Activated T-cell treated with anti-CD3 and anti-CD28 coated beads, Interleukin-2, amount 50 U/mL, for 1 hour (primary cell): Measurements from ENCODE around the gene PCBD1.
A peak's percentile ranks its signal among the peaks of the same experiment; 100 is the strongest.
"Not testable (repeated sequence)": the region's sequence is repeated elsewhere in the genome, so short reads cannot be mapped to it uniquely, and the experiment has no call there.

Experiments
- DNase-seq: peaks from one replicate; pipeline ENCODE4 v3.0.0-alpha.2; 2020

Gene PCBD1

DNA sequence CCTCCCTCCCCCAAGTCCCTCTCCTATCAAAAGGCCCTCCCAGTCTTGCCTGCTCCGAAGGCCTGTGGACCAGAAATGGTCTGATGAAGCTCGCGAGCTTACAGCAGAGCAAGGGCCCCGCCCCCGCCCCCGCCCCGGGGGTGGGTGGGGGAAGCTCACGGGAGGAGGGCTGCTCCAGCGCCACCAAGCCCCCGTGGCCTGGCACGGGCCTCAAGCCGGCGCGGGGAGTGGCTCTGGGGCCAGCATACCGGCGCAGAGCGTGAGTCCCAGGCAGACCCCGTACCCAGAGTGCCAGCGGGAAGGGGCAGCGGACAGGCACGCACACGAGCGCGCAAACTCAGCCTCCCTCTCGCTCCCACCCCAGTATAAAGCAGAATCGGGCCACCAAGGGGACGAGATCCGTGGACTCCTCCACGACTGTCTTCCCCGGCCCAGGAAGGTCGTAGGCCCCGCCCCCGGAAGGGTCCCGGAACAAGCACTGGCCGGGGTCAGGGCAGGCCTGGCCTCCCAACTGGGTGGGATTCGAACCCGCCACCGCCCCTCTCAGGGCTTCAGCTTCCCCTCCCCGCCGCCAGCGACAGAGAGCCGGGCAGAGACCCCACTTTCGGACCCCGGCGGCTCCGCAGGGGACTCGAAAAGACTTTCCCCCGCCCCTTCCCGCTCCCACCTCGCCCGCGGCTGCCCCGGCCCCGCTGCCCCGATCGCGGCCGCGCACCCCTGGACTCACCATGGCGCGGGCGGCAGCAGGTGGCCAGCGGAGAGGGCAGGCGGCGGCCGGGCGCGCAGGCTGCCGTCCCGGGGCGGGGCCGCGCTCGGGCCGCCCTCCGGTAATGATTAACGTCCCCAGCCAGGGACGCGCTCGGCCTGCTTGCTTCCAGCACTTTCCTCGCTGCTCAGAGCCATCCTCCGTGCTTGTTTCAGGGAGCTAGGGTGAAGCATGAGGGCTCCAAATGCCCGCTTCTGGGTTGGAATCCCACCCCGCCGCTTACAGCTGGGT, at the start of gene PCBD1:
TSS of gene PCBD1 (minus strand) at position 762 of the 997 bp plus-strand sequence. CDS start at position 730, 32 bp downstream.
- peak; percentile 79 for DNase-seq

DNA sequence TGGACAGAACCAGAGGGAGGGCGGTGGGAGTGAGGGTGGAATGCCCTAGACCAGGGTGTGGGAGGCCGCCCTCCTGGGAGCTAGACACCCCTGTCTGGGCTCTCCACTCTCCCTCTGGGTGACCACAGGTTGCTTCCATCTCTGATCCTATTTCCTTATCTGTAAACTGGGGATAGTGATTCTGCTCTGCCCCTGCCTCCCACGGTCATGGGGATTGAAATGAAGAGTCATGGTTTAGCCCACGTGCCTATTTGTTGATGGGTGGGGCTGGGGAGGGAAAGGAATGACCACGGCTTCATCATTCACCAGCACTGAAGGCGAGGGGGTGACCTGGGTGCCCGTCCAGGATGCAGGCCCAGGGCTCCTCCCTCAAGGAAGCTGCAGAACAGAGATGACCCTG, 49.3 kb upstream of the PCBD1 start:
- DNase-seq: no peak

DNA sequence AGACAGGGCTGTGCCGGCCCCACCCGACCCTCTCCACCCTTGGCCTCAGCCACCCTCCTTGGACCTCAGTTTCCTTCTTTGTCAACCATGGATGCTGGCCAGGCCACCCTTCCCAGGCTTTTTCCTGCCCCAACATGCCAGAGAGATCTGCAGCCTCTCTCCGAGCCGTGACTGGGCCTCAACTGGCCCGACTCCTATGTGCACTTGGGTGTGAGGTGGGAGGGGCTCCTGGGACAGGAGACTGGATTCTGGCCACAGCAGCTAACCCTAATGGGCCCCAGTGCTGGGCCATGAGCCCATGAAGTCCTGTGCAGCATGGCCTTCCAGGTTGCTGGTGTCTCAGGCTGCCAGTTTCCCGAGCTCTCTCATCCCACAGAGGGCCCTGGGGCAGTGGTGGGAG, 47.7 kb upstream of the PCBD1 start:
- DNase-seq: no peak

DNA sequence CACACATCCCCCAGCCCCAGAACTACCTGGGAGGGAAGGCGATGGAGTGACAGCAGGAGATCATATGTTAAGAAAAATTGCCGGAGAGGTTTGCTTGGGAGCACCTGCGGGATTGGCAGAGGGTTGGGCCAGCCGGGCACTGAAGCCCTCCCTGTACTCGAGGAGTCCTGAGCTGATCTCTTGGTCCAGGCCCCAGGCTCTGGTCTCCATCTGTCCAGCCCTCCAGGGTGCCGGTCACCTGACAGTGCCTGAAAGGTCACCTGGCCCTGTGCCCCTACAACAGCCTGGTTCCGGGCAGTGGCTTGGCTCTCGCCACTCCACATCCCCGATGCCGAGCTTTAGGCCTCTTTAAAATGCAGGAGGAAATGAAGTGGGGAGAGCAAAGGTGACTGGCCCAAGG, 47.3 kb upstream of the PCBD1 start:
- no peak for DNase-seq

DNA sequence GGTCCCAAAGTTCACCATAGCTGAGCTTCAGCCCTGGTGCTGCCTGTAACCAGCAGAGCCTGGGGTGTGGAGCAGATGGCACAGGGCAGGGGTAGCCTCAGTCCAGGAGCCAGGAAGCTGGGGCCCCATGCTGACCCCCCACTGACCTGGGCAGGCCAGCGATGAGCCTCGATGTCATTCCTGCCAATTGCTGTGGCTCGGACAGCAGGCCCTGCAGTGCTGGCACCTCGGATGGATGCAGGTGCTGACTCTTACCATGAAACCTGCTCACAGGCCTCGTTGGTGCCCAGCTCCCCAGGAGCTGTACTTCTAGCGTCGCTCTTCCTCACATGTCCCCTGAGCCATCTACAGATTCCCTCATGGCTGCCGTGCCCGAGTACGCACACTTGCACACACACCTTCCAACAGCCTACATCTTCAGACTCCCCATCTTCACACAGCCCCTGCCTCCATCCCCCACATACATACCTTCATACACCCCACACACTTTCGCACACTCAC, 46.8 kb upstream of the PCBD1 start:
- DNase-seq: no peak

DNA sequence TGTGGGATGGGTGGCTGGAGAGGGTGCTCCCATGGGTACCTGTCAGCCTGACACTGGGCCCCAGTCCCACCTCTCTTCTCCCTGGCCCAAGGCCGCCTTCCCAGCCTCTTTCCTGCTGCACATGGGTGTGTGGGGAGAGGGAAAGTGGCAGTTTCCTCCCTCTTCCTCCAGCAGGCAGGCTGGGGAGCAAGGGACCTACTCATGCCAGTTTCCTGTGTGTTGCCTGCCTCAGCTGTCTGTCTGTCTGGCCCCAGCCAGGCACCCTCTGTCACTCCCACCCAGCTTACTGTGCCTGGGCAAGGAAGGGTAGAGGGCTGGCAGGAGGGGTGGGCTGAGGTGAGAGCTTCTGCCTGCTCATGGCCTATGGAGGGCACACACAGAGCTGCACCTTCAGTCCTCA, 46.3 kb upstream of the PCBD1 start:
- no peak for DNase-seq

DNA sequence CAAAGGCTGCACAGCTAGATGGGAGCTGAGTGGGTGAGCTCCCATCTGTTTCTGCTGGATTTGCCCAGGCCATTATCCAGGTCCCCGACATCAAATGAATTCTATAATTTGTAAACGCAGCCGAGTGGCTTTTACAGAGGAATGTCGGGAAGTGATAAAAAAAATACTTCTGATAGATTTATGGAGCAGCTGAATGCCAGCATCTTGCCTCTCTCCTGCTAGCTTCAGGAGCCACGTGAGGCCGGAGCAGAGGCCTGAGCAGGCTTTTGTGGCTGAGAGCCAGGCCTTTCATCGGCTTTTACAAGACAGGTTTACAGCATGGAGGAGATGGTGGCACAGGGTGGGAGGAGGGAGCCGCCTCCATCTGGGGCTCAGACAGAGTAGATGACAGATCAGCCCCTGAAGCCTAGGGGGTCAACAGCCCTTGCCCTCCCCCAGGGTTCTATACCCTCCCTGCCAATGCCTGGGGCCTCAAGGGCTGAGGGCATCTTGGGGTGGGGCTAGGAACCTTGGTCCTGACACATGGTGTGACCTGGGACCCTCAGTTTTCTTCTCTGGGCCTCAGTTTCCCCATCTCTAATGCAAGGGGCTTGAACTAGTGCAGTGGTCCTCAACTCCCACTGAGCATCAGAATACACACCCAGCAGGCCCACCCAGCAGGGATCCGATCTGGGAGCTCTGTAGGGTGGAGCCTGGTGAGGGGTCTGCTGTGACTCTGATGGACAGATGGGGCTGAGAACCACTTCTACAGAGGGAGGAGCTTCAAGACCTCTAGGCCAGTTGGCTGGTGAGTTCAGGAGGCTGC, 44.2 kb upstream of the PCBD1 start:
- no peak for DNase-seq

DNA sequence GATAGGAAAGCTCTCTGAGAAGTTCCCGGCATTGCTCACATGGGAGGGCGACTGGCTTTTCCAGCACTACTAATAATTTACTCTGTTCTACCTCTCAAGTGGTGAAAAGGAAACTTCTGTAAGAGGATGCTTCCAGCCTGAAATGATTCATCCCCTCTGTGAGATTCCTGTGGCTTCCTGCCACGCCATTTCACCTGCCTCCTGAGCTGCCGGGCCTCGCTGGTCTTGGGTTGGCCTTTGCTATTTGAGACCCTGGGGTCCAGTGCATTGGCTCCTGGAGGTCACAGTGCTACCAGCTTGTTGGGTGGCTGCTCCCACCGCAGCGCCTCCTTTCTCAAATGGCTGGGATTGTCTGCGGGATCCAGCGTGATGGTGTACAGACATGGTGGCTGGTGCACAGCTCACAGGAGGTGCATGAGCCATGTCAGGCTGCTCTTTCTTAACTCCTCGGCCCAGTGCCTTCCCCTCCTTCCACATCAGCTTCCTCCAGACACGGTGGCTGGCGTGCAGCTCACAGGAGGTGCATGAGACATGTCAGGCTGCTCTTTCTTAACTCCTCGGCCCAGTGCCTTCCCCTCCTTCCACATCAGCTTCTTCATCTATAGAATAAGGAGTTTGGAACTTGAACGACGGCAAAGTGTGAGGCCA, 42.9 kb upstream of the PCBD1 start:
- DNase-seq: no peak

DNA sequence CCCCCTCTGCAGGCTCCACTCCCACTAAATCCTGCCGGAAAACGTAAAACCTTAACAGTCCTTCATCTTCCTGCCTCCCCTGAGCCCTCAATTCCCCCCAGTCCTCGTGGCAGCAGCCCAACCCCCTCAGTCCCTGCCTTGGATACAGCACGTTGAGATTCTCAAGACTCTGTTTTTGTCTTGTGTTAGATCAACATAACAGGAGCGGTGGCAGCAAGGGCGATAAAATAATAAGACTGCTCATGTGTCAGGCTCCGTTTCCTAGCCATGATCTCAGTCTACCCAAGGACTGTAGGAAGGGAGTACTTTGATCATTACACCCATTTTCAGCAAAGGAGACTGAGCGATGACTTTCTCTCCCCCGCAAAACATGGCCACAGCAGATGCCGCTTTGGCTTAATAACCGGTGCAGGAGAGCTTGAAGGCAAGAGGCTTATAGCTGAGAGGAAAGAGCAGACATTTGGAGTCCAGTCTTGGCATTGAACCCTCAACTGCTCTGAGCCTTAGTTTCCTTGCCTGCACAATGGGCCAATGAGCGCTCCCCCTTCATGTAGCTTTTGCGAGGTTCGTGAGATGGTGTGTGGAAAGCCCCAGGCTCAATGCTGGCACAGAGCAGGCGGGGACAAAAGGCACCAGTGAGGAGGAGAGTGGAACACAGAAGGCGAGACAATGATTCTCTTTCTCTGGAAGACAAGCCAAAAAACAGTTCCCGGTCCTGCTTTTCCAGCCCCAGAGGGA, 42.1 kb upstream of the PCBD1 start:
- no peak for DNase-seq

DNA sequence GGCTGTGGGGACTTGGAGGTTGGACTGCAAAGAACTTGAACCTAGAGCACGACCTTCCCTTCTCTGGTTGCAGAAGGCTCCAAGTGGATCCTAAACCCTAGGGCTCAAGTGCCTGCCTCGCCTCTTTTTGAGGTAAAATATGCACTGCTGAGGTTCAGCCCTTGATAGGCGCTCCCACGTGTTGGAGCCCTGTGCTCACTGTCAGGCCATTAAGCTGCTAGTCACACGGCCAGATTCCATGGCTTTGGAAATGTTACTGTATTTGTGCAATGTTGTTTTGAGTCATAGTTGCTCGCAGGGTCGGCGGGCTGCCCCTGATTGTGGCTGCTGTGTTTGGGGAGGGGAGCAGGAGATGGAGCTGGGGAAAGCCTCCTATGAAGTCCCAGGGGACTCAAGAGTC, 39.8 kb upstream of the PCBD1 start:
- DNase-seq: no peak

DNA sequence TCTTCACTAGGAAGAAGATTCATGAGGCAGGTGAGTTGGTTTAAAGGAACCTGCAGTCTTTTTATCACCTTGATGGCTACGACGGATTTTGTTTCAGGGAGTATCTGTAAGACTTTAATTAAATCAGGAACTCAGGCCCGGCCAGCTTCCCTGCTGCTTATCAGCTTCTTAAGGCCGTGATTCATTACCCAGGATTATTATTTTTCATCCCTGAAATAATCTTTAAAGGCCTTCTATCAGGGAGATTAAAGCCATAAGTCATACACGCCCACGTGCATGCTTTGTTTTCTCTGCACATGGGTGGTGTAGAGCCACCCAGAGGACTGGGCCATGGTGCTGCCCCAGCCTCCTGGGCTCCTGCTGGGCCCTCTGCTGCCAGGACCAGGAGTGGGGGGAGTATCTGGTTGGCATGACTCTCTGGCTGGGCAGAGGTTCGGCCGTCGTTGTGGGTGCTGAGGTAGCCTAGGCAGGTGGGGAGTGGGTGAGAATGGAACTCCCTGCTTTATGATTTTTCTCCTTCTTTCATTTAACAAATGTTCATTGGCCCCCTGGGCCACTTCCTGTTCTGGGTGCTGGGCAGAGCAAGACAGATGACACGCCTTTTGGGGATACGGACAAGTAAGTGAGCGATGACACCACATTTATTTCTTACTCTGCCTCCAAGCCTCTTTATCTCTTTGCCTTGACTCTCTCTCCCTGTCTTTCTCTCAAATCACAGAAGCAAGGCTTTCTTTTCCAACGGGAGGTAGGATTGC, 39.0 kb upstream of the PCBD1 start:
- no peak for DNase-seq

DNA sequence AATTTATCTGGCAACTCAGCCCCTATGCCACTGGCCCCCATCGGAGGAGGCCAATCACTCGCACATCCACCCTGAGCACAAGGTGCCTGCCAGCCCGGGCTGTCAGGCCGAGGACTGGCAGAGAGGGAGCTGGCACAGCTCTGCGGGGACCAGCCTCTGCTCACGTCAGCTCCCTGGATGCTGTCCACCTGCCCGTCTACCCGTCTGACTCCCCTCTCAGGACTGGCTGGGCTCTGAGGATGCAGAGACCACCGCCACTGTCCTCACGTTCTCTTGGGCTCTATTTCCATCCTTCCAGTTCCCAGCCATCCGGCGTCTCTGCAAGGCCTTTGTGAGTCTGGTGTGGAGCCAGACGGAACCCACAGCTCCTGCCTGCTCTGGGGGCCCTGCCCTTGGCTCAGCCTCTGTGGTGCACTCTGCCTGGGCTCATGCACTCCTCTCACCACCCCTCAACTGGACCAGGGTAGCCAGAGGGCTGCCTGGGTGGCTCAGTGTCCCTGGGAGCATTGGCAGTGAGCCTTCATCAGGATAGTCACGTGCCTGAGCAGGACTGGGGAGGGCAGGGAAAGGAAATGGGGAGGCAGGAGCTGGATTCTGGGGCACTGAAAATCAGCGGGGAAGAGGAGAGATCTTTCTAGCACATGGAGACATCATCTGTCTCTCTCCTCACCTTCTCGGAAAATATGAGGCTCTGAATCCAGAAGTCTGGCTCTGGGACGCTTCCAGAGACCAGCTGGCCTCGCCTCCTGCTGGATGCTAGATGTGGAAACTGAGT, 38.0 kb upstream of the PCBD1 start:
- DNase-seq: no peak

DNA sequence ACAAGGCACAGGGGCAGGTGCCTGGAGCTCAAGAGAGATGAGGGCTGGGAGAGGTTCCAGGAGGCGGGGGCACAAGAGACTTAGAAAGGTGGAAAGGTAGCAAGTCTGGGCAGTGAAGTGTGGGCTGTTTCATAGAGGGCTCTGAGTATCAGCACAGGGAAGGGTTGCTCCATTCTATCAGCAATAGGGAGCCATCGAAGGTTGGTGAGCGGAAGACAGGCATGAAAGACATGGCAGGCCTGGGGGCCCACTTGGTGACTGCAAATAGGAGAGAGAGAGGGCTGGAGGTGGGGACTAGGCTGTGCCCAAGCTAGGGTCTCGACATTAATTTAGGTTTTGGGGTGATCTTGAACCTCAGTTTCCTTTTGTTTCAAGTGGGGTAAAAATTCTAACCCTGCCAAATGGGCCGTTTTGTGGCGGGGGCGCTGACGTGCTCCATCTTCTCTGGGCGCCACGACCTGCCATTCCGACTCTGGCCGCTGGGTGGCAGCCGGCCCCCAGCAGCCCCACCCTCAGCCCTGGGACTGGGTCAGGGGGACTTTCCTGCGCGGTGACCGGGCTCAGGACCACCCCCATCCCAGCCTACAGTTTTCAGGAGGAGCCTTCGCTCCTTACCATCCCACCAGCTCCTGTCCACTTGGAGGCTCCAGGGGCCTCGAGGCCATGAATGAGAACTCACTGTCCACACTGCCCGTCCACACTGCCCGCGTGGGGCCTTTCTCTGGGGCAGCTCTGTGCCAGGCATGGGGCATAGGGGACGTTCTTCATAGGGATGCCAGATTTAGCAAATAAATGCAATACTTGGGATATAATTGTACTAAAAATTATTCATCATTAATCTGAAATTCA, 37.2 kb upstream of the PCBD1 start:
- DNase-seq: peak; percentile 62

DNA sequence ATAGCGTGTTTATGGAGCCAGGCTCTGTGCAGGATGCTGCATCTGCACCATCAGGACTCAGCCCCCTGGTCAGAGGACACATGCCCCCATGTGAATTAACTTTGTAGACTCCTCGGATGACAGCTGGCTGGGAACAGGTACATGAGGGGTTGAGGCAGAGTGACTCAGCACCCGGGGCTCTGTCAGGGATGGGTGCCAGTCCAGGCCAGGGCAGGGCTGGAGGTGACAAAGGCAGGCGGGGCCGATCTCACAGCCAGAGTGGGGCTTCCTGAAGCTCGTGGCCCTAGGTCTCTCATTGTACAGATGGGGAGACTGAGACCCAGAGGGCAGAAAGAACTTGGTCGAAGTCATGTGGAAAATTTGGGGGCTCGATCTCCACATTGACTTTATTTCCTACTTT, 35.3 kb upstream of the PCBD1 start:
- no peak for DNase-seq

DNA sequence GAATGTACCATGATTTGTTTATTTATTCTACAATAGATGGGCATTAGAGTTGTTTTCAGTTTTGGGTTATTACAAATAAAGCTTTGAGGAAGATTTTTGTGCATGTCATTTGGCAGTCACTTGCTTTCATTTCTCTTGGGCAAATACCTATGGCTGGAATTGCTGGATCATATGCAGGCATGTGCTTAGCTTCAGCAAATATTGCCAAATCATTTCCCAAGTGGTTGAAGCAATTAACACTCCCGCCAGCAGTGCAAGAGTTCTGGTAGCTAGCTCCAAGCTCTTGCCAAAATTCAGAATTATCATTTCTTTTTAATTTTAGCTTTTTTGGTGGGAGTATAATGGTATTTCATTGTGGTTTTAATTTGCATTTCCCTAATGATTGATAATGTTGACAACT, 32.9 kb upstream of the PCBD1 start:
- no peak for DNase-seq

DNA sequence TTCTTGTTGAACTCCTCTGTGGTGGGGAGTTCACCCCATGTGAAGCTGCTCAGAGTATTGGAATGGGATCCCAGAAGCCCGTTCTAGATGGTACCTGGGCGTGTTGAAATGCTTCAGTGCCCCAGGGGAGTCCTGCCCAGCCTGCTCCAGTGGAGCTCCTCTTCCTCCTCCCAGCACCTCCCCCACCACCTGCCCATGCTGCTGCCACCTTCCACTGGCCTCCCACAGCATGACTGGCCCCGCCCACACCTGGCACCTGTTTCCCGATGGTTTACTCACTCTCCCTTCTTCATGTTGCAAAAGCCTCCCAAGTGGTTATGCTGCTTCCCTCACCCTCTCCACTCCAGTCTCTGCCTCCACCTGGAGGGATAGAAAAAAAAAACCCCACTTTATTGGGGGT, 32.2 kb upstream of the PCBD1 start:
- DNase-seq: no peak

DNA sequence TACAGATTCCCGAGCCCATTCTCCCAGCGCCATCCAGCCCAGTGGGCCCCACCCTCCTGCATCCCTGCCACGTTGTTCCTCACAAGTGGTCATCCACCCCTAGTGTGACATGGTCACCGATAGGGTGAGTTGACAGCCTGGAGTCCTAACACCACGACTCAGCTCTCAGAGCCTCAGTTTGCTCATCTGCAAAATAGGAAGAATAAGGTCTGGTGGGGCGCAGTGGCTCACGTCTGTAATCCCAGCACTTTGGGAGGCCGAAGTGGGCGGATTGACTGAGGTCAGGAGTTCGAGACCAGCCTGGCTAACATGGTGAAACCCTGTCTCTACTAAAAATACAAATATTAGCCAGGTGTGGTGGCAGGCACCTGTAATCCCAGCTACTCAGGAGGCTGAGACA, 31.5 kb upstream of the PCBD1 start:
- DNase-seq: not testable (repeated sequence)

DNA sequence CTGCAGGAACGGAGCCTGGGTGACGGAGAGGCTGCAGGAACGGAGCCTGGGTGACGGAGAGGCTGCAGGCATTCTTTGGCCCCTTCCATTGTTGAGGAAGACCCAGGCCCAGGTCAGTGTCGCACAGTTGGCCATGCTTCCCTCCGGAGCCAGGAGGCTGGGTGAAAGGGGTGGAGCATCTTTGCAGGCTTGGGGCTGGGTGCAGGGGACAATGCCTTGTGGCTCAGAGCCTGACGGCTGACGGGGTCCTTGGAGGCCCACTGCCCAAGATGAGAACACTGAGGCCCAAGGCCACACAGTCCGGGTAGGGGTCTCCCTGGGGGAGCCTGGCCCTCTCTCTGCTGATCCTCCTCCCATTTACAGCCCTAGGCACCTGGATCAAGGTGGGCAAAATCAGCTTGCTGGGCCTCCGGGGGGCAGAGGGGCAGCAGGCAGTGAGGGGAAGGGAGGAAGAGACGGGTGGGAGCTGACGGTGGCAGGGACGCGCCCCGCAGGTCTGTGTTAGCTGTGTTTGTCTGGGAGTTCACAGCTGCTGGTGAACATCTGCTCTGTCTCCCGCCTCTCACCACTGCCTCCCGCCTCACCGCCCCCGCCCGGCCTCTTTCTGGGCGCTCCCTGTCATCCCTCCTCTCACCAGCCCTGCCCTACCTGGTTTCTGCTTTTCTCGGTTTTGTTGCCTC, 30.6 kb upstream of the PCBD1 start:
- no peak for DNase-seq

DNA sequence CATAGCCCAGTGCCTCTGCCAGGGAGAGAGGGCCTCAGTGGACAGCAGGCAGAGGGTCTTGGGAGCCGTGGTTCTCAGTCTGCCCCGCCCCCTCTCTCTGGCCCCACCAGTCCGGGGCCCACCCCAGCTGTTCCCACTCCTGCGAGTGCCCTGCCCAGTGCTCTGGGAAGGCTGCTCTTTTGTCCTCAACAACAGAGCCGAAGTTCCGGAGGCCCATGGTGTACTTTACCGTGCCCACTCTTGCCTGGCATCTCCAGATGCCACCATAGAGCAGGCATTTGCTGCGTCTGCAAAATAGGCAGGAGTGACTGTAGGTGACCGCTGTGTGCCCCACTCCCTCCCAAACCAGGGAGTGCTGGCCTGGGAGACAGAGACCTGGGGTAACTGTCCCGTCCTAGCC, 29.3 kb upstream of the PCBD1 start:
- no peak for DNase-seq
